Kidney epithelial cell (primary cell): Measurements from ENCODE around the gene ADAM23. TPM values are rescaled to one million over a fixed set of nuclear protein-coding genes. Genes with fewer than 3 reads are reported as not detected.

Experiments
- DNase-seq: peaks from one replicate; pipeline ENCODE4 v3.0.0-alpha.2; 2010; ENCODE audit warnings: low read depth
- H3K27me3 ChIP-seq: 2 replicates; pipeline ENCODE4 v1.6.0; 2011; ENCODE audit warnings: low read length; ENCODE audit not compliant: control insufficient read depth, insufficient read depth
- H3K36me3 ChIP-seq: 2 replicates; pipeline ENCODE4 v1.5.1; 2011; ENCODE audit warnings: low read length; ENCODE audit not compliant: control insufficient read depth, insufficient read depth
- H3K4me3 ChIP-seq: 2 replicates; pipeline ENCODE4 v1.5.1; 2011; ENCODE audit warnings: low read depth, mild to moderate bottlenecking, control low read depth, low read length
- CTCF ChIP-seq: IDR thresholded peaks from 2 replicates; pipeline ENCODE4 v1.5.1; 2011; ENCODE audit warnings: mild to moderate bottlenecking, moderate library complexity, low read length, control low read depth, inconsistent platforms; ENCODE audit not compliant: insufficient read depth, poor library complexity, severe bottlenecking
- total RNA-seq: library from RNA; depleted of rRNA; stranded (reverse); fragments of >200 nt; gene quantifications from 2 replicates; pipeline ENCODE4 v1.2.3, GENCODE V29; 2015

Gene ADAM23
- total RNA-seq, 1 donor from 2014 or later: 0.21 TPM

DNA sequence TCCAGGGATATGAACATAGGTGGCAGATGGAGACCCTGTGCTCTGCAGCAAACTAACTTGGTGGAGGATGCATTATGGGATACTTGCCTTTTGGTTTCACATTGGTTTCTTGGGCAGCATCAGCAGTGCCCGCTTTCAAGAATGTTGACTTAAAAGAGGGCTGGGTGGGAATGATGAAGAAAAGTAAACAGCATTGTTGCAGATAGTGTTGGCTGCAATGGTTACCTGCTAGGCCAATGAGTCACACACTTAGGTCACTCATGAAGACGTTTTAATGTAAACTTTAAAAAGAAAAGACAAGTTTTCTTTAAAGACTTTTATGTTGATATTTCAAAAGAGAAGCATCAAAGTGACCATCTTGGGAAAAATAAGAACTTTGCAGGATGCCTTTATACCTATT, 172.8 kb downstream of the ADAM23 start:
- H3K4me3 ChIP-seq: no peak overlapping the region
- no peak for DNase-seq
- TF ChIP-seq CTCF: no peak
- no peaks in the 10 kb centered on the region for H3K36me3 ChIP-seq
- H3K27me3 ChIP-seq: no peaks in the 10 kb centered on the region

GRCh38 chr2:206619011-206619410, 175.7 kb downstream of the ADAM23 start:
- Histone ChIP-seq H3K27me3 (no peaks in the 10 kb centered on the region), H3K4me3 (no peak overlapping the region), H3K36me3 (no peaks in the 10 kb centered on the region)
- DNase-seq: no peak
- TF ChIP-seq CTCF: no peak

DNA sequence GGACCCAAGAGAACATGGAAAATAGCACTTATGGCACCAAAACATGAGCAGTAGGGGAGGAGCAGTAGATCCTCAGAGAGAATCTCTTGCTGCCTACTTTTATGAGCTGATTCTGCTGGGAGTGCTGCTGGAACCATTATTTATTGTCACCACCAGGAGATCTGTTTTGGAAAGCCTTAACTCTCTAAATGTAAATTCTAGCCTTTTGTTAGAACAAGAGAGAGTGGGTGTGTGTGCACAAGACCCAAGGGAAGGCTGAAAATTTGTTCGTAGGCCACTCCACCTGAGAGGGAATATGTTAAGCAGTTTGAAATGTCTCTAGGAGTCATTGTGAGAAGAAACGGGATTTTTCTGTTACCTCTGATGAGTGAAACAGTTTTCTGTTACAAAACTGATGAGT, 182.8 kb downstream of the ADAM23 start:
- no peak for DNase-seq
- no peak for TF ChIP-seq CTCF
- H3K27me3 ChIP-seq: peaks cover 2% of the 10 kb centered on the region

DNA sequence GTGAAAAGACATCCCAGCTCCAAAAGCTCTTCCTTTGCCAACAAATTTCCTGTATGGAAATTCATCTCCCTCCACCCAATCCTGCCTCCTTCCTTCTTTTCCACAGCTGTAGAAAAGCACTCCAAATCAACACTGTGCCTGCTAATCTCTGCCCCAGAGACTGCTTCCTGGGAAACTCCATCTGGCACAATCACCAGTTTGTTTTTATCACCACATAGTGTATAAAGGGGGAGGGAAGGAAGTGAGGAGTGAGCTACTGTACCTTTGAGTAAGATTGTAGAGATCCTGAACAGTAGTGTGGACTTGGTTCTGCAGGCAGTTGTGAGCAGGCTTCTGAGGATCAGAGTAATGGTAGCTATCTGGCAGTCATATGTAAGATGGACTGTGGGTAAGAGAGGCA, 184.3 kb downstream of the ADAM23 start:
- no peak for TF ChIP-seq CTCF
- H3K27me3 ChIP-seq: peaks cover 2% of the 10 kb centered on the region
- no peak overlapping the region for H3K4me3 ChIP-seq
- no peak for DNase-seq
- H3K36me3 ChIP-seq: no peaks in the 10 kb centered on the region

More for the DNA sequence above, 182.8 kb downstream of the ADAM23 start:
- Histone ChIP-seq H3K36me3 (no peaks in the 10 kb centered on the region), H3K4me3 (no peak overlapping the region)

GRCh38 chr2:206631340-206631739, 188.0 kb downstream of the ADAM23 start:
- DNase-seq: no peak
- Histone ChIP-seq H3K4me3 (no peak overlapping the region), H3K36me3 (no peaks in the 10 kb centered on the region), H3K27me3 (no peaks in the 10 kb centered on the region)
- no peak for TF ChIP-seq CTCF

GRCh38 chr2:206635015-206635414, 191.7 kb downstream of the ADAM23 start:
- no peak for DNase-seq
- Histone ChIP-seq H3K4me3 (no peak overlapping the region), H3K36me3 (no peaks in the 10 kb centered on the region), H3K27me3 (no peaks in the 10 kb centered on the region)
- no peak for TF ChIP-seq CTCF
